Mesenchymal stem cell (in vitro differentiated cells and primary cell): ENCODE measurements around the gene UGT1A4.

Experiments used
- DNase-seq: peaks from one replicate; pipeline ENCODE4 v3.0.0-alpha.2; 2013
- H2AFZ ChIP-seq: one replicate; pipeline ENCODE4 v1.6.1; 2013; ENCODE audit warnings: low read depth, mild to moderate bottlenecking, control low read depth, inconsistent platforms, low read length, moderate library complexity
- H2AK5ac ChIP-seq: 2 replicates; pipeline ENCODE4 v1.6.1; 2013; ENCODE audit warnings: low read length, moderate library complexity, mild to moderate bottlenecking, inconsistent platforms; ENCODE audit not compliant: severe bottlenecking
- H2BK120ac ChIP-seq: one replicate; pipeline ENCODE4 v1.6.1; 2013; ENCODE audit warnings: low read depth, mild to moderate bottlenecking, inconsistent platforms, low read length, moderate library complexity
- H2BK12ac ChIP-seq, 2 experiments: one replicate each; pipeline ENCODE4 v1.6.1; 2013; ENCODE audit warnings: inconsistent platforms in 2 of 2, low read length in 2 of 2, mild to moderate bottlenecking in 2 of 2, moderate library complexity in 2 of 2, control low read depth in 1 of 2
- H2BK15ac ChIP-seq: one replicate; pipeline ENCODE4 v1.6.1; 2013; ENCODE audit warnings: mild to moderate bottlenecking, low read depth, inconsistent platforms; ENCODE audit not compliant: poor library complexity, severe bottlenecking
- H2BK5ac ChIP-seq: 2 replicates; pipeline ENCODE4 v1.6.1; 2013; ENCODE audit warnings: low read depth, mild to moderate bottlenecking, low read length, control low read depth, inconsistent platforms; ENCODE audit not compliant: poor library complexity, severe bottlenecking
- H3K14ac ChIP-seq, 2 experiments: one replicate each; pipeline ENCODE4 v1.6.1; 2013; ENCODE audit warnings: inconsistent platforms in 2 of 2, low read length in 2 of 2, control low read depth in 1 of 2, mild to moderate bottlenecking in 1 of 2, moderate library complexity in 1 of 2
- H3K18ac ChIP-seq, 2 experiments: one replicate each; pipeline ENCODE4 v1.6.1; 2013; ENCODE audit warnings: inconsistent platforms in 2 of 2, low read length in 2 of 2, control low read depth in 1 of 2, low read depth in 1 of 2, mild to moderate bottlenecking in 1 of 2
- H3K23ac ChIP-seq, 2 experiments: one replicate each; pipeline ENCODE4 v1.6.1; 2013; ENCODE audit warnings: inconsistent platforms in 2 of 2, low read length in 2 of 2, mild to moderate bottlenecking in 2 of 2, moderate library complexity in 2 of 2, control low read depth in 1 of 2
- H3K27ac ChIP-seq: 2 replicates; pipeline ENCODE4 v1.5.1; 2013; ENCODE audit warnings: mild to moderate bottlenecking, moderate library complexity, low read length, control low read depth, inconsistent platforms; ENCODE audit not compliant: poor library complexity, severe bottlenecking
- H3K27me3 ChIP-seq, 2 experiments: 2 replicates each; pipeline versions ENCODE4 v1.6.1 to v1.7.0; 2013; ENCODE audit warnings: low read length in 2 of 2, mild to moderate bottlenecking in 2 of 2, moderate library complexity in 2 of 2, control low read depth in 1 of 2, inconsistent platforms in 1 of 2; ENCODE audit not compliant: control insufficient read depth in 1 of 2, insufficient read depth in 1 of 2
- H3K36me3 ChIP-seq, 2 experiments: 2 replicates each; pipeline versions ENCODE4 v1.6.1 to v1.7.0; 2013; ENCODE audit warnings: low read length in 2 of 2, control low read depth in 1 of 2, inconsistent platforms in 1 of 2, low read depth in 1 of 2, mild to moderate bottlenecking in 1 of 2; ENCODE audit not compliant: insufficient read depth in 2 of 2, control insufficient read depth in 1 of 2
- H3K4ac ChIP-seq, 2 experiments: one replicate each; pipeline ENCODE4 v1.6.1; 2013; ENCODE audit warnings: inconsistent platforms in 2 of 2, low read length in 2 of 2, mild to moderate bottlenecking in 2 of 2, moderate library complexity in 2 of 2, control low read depth in 1 of 2, low read depth in 1 of 2
- H3K4me1 ChIP-seq: 2 replicates; pipeline ENCODE4 v1.6.1; 2013; ENCODE audit warnings: low read depth, low read length, control low read depth; ENCODE audit not compliant: control insufficient read depth, insufficient read depth
- H3K4me2 ChIP-seq: 2 replicates; pipeline ENCODE4 v1.6.1; 2013; ENCODE audit warnings: low read length, mild to moderate bottlenecking, inconsistent platforms; ENCODE audit not compliant: poor library complexity, severe bottlenecking
- H3K4me3 ChIP-seq, 2 experiments: 2 replicates each; pipeline versions ENCODE4 v1.5.1 to v1.7.0; 2013; ENCODE audit warnings: low read length in 2 of 2, mild to moderate bottlenecking in 2 of 2, control low read depth in 1 of 2, low read depth in 1 of 2; ENCODE audit not compliant: insufficient read depth in 1 of 2
- H3K79me1 ChIP-seq: replicated peaks from 2 replicates; pipeline ENCODE4 v1.6.1; 2013; ENCODE audit warnings: mild to moderate bottlenecking, control low read depth, low read length, inconsistent platforms; ENCODE audit not compliant: poor library complexity, severe bottlenecking
- H3K9ac ChIP-seq: 2 replicates; pipeline ENCODE4 v1.7.0; 2013; ENCODE audit warnings: mild to moderate bottlenecking, low read length, moderate library complexity
- H3K9me3 ChIP-seq: 2 replicates; pipeline ENCODE4 v1.7.0; 2013; ENCODE audit warnings: mild to moderate bottlenecking, low read length; ENCODE audit not compliant: control insufficient read depth
- H4K8ac ChIP-seq: one replicate; pipeline ENCODE4 v1.6.1; 2013; ENCODE audit warnings: inconsistent platforms, mild to moderate bottlenecking, low read length, moderate library complexity
- H4K91ac ChIP-seq: one replicate; pipeline ENCODE4 v1.6.1; 2013; ENCODE audit warnings: mild to moderate bottlenecking, low read length, inconsistent platforms
- WGBS: methylation state at CpG from one replicate; pipeline ENCODE4 v1.1.7; 2013; ENCODE audit warnings: mixed read lengths; 5-methylcytosine and 5-hydroxymethylcytosine counted together

The UGT1A4 gene

GRCh38 chr2:233680361-233681045, 38.0 kb upstream of the UGT1A4 start:
- Histone ChIP-seq H3K14ac (no peak overlapping the region), H2BK15ac (no peak overlapping the region), H4K91ac (no peak overlapping the region), H3K27ac (no peak overlapping the region), H2BK5ac (no peak overlapping the region), H3K9ac (no peak overlapping the region), H3K9me3 (no peaks in the 10 kb centered on the region), H2AFZ (no peak overlapping the region), H3K4me3 (no peak overlapping the region), H3K4me1 (no peaks in the 10 kb centered on the region), H3K36me3 (no peaks in the 10 kb centered on the region), H2AK5ac (no peak overlapping the region), H3K4ac (no peak overlapping the region), H2BK120ac (no peak overlapping the region), H4K8ac (no peak overlapping the region), H3K4me2 (no peak overlapping the region), H3K18ac (no peak overlapping the region), H3K27me3 (peaks cover 0 to 3% of the 10 kb centered on the region in 2 experiments), H3K23ac (no peak overlapping the region), H2BK12ac (no peak overlapping the region), H3K79me1 (no peaks in the 10 kb centered on the region)
- WGBS = 82% methylated on average over 4 of the region's 4 CpGs
- DNase-seq = no peak

GRCh38 chr2:233681521-233682099, 36.9 kb upstream of the UGT1A4 start, which contains the start of gene UGT1A7:
TSS of gene UGT1A7 (plus strand) at chr2:233681901. CDS start at chr2:233681938, 37 bp downstream.
- Histone ChIP-seq H3K9ac (no peak within 1 kb of the TSS), H2BK15ac (no peak within 1 kb of the TSS), H3K36me3 (no peaks in the 10 kb centered on the region), H3K23ac (no peak within 1 kb of the TSS), H2BK120ac (no peak within 1 kb of the TSS), H4K8ac (no peak within 1 kb of the TSS), H2AK5ac (no peak within 1 kb of the TSS), H3K4me2 (no peak within 1 kb of the TSS), H2BK5ac (no peak within 1 kb of the TSS), H3K27me3 (peaks cover 0 to 3% of the 10 kb centered on the region in 2 experiments), H3K27ac (no peak within 1 kb of the TSS), H3K4ac (no peak within 1 kb of the TSS), H2AFZ (no peak within 1 kb of the TSS), H3K9me3 (no peaks in the 10 kb centered on the region), H2BK12ac (no peak within 1 kb of the TSS), H3K18ac (no peak within 1 kb of the TSS), H3K4me1 (no peaks in the 10 kb centered on the region), H3K14ac (no peak within 1 kb of the TSS), H3K79me1 (no peaks in the 10 kb centered on the region), H4K91ac (no peak within 1 kb of the TSS), H3K4me3 (no peak within 1 kb of the TSS)
- no peak for DNase-seq
- WGBS = 64% methylated on average over 4 of the region's 5 CpGs

- no peak overlapping the region for H2AK5ac ChIP-seq
- H3K27ac ChIP-seq = no peak overlapping the region
- H3K36me3 ChIP-seq = no peaks in the 10 kb centered on the region
- no peak overlapping the region for H3K4ac ChIP-seq
- H4K91ac ChIP-seq = no peak overlapping the region
- H2BK5ac ChIP-seq = no peak overlapping the region
- no peak overlapping the region for H2AFZ ChIP-seq
- no peak overlapping the region for H3K14ac ChIP-seq
- H3K4me1 ChIP-seq = no peaks in the 10 kb centered on the region
- 67% methylated on average over 1 of the region's 1 CpG for WGBS
- no peak overlapping the region for H4K8ac ChIP-seq
- no peak for DNase-seq
- no peak overlapping the region for H3K23ac ChIP-seq
- no peak overlapping the region for H3K18ac ChIP-seq
- no peak overlapping the region for H3K4me3 ChIP-seq
- H3K27me3 ChIP-seq = peaks cover 0 to 5% of the 10 kb centered on the region in 2 experiments
- no peak overlapping the region for H3K4me2 ChIP-seq
- H3K9ac ChIP-seq = no peak overlapping the region
- no peaks in the 10 kb centered on the region for H3K79me1 ChIP-seq
- no peak overlapping the region for H2BK12ac ChIP-seq
- no peaks in the 10 kb centered on the region for H3K9me3 ChIP-seq
- no peak overlapping the region for H2BK120ac ChIP-seq
- no peak overlapping the region for H2BK15ac ChIP-seq
These were observed 33.9 kb upstream of the UGT1A4 start for GRCh38 chr2:233684640-233685039.

GRCh38 chr2:233686928-233687327, 31.6 kb upstream of the UGT1A4 start:
- no peaks in the 10 kb centered on the region for H3K9me3 ChIP-seq
- H3K23ac ChIP-seq = no peak overlapping the region
- H3K36me3 ChIP-seq = no peaks in the 10 kb centered on the region
- no peak overlapping the region for H2AFZ ChIP-seq
- no peak overlapping the region for H3K18ac ChIP-seq
- no peaks in the 10 kb centered on the region for H3K4me1 ChIP-seq
- H3K9ac ChIP-seq = no peak overlapping the region
- 93% methylated on average over 4 of the region's 5 CpGs for whole genome bisulfite sequencing
- H3K4me2 ChIP-seq = no peak overlapping the region
- DNase-seq = peak; percentile 2
- no peak overlapping the region for H2BK12ac ChIP-seq
- no peak overlapping the region for H2BK120ac ChIP-seq
- H4K91ac ChIP-seq = no peak overlapping the region
- no peak overlapping the region for H3K4me3 ChIP-seq
- H4K8ac ChIP-seq = no peak overlapping the region
- H3K14ac ChIP-seq = no peak overlapping the region
- no peak overlapping the region for H2BK5ac ChIP-seq
- H2AK5ac ChIP-seq = no peak overlapping the region
- H3K27ac ChIP-seq = no peak overlapping the region
- H2BK15ac ChIP-seq = no peak overlapping the region
- no peaks in the 10 kb centered on the region for H3K79me1 ChIP-seq
- no peak overlapping the region for H3K4ac ChIP-seq
- H3K27me3 ChIP-seq = peaks cover 0 to 13% of the 10 kb centered on the region in 2 experiments
